Heart left ventricle (tissue), 13 donors: ENCODE measurements around the gene MARS1.

Experiments used
- CTCF ChIP-seq, 12 donors: fragments of 200-600 bp; sonication (generic) in 4 of 12; IDR thresholded peaks; one replicate each; pipeline versions ENCODE4 v1.5.0 to v1.8.0; 2018 to 2022; ENCODE audit warnings: antibody characterized with exemption in 12 of 12, mild to moderate bottlenecking in 5 of 12
- POLR2A ChIP-seq, 2 donors: fragments of 450-650 bp; IDR thresholded peaks; one replicate each; pipeline ENCODE4 v1.6.1; 2017; ENCODE audit warnings: antibody characterized with exemption in 2 of 2, mild to moderate bottlenecking in 2 of 2, moderate library complexity in 2 of 2
- donor health status: ischemic (EF 13 %, LVEDD 7.1; RV severe dilation, severe dysfunction).
- donor health status: DM: no; HTN: yes; CAD: no.
- donor health status: DM: no; HTN: no; CAD: no.
- donor health status: ischemic (EF 25% LVEDD 6.9; RV normal size, moderate dysfunction).
- donor health status: ischemic (EF 25% LVEDD 5.7; RV mildly dilated, moderate dysfunction).
- donor health status: ischemic (EF 35%, LVEDD 5.7; RV mildly dilated, moderate dysfunction).
- donor health status: nonischemic (EF 11% LVEDD 7.7; RV severe dilation, severe dysfunction).
- donor health status: DM: yes; HTN: yes; CAD: no.
- donor health status: PGD.
- donor health status: ischemic (EF 29% LVEDD 5.4; RV normal size, mild dysfunction).
- donor health status: nonischemic (EF 23%, LVEDD 6.1; RV moderate dilation, normal function).

GRCh38 chr12:57531836-57532235 lies 44.0 kb downstream of the MARS1 start:
- TF ChIP-seq CTCF (IDR thresholded peaks at IDR 0.05) (no peak), POLR2A (IDR thresholded peaks at IDR 0.05) (no peak)
